Breast epithelium (tissue), 4 donors: ENCODE data around the gene VAT1L. TPM values are rescaled to one million over a fixed set of nuclear protein-coding genes. Genes with fewer than 3 reads are reported as not detected.

Source experiments
- DNase-seq, 2 donors: peaks; one replicate each; pipeline ENCODE4 v3.0.0-alpha.2; 2019; ENCODE audit warnings: low spot score in 2 of 2
- H3K27ac ChIP-seq, 2 donors: fragments of 200-600 bp; sonication (generic) in 1 of 2; one replicate each; pipeline ENCODE4 v1.5.1; 2016 to 2019; ENCODE audit warnings: mild to moderate bottlenecking in 1 of 2
- H3K27me3 ChIP-seq, 2 donors: fragments of 200-600 bp; sonication (generic) in 1 of 2; one replicate each; pipeline versions ENCODE4 v1.5.1 to v1.6.0; 2017 to 2019; ENCODE audit warnings: control low read depth in 1 of 2, mild to moderate bottlenecking in 1 of 2
- H3K36me3 ChIP-seq: fragments of 200-600 bp; one replicate; pipeline ENCODE4 v1.5.1; 2019
- H3K4me1 ChIP-seq, 2 donors: fragments of 200-600 bp; sonication (generic); one replicate each; pipeline ENCODE4 v1.5.1; 2016 to 2019; ENCODE audit warnings: control low read depth in 1 of 2
- H3K4me3 ChIP-seq, 3 donors: fragments of 200-600 bp; sonication (generic); 1 replicate in 2 of 3; 2 replicates in 1 of 3; pipeline ENCODE4 v1.5.1; 2016 to 2019; ENCODE audit warnings: mild to moderate bottlenecking in 3 of 3, moderate library complexity in 2 of 3
- H3K9me3 ChIP-seq, 2 donors: fragments of 200-600 bp; sonication (generic) in 1 of 2; one replicate each; pipeline ENCODE4 v1.5.1; 2016 to 2019; ENCODE audit warnings: control low read depth in 1 of 2
- CTCF ChIP-seq, 3 donors: fragments of 450-650 bp; IDR thresholded peaks; one replicate each; pipeline ENCODE4 v1.5.1; 2016 to 2017; ENCODE audit warnings: antibody characterized with exemption in 3 of 3, mild to moderate bottlenecking in 3 of 3, moderate library complexity in 3 of 3
- POLR2A ChIP-seq: fragments of 450-650 bp; IDR thresholded peaks from one replicate; pipeline ENCODE4 v1.6.1; 2016; ENCODE audit warnings: antibody characterized with exemption, mild to moderate bottlenecking, moderate library complexity
- POLR2AphosphoS5 ChIP-seq, 3 donors: sonication (generic); formaldehyde crosslinking; IDR thresholded peaks; one replicate each; pipeline ENCODE4 v1.6.1; 2017; ENCODE audit warnings: antibody characterized with exemption in 3 of 3
- intact Hi-C: fragments of 100-400 bp; cut with DNase I; formaldehyde crosslinking; loops from one replicate; pipeline ENCODE4 v1.15.1; 2023; ENCODE audit warnings: low total_unique reads
- total RNA-seq, 3 donors: library from RNA; depleted of rRNA; stranded (reverse); fragments of >200 nt; gene quantifications; one replicate each; pipeline ENCODE4 v1.1.0, GENCODE V29; 2016

VAT1L gene
- under 1 TPM in 2 of 3 donors, not detected in 1; 0.33 to 0.88 TPM for total RNA-seq

GRCh38 chr16:77788181-77789084 lies at the start of gene VAT1L:
VAT1L (plus strand) TSS chr16:77788564; CDS start chr16:77788683, 119 bp downstream.
- TF ChIP-seq POLR2AphosphoS5 (IDR thresholded peaks at IDR 0.05) (no peak), POLR2A (no peak), CTCF (IDR thresholded peaks at IDR 0.05) (no peak)
- Histone ChIP-seq H3K27me3 (peaks cover 0 to 57% of the 10 kb centered on the region in 2 donors), H3K9me3 (no peaks in the 10 kb centered on the region), H3K27ac (no peak within 1 kb of the TSS), H3K4me3 (peak within 1 kb of the TSS; percentile 44 to 60 (median 55)), H3K36me3 (no peaks in the 10 kb centered on the region), H3K4me1 (no peaks in the 10 kb centered on the region)
- no peak for DNase-seq
- intact Hi-C loops = no loop called here

GRCh38 chr16:77738706-77739558 lies 49.4 kb upstream of the VAT1L start:
- TF ChIP-seq POLR2AphosphoS5 (IDR thresholded peaks at IDR 0.05) (no peak), CTCF (IDR thresholded peaks at IDR 0.05) (no peak), POLR2A (no peak)
- H3K4me3 ChIP-seq = no peak overlapping the region
- intact Hi-C loops = no loop called here
- H3K27ac ChIP-seq = no peak overlapping the region
- no peak for DNase-seq
- no peaks in the 10 kb centered on the region for H3K9me3 ChIP-seq
- no peaks in the 10 kb centered on the region for H3K36me3 ChIP-seq
- no peaks in the 10 kb centered on the region for H3K27me3 ChIP-seq
- no peaks in the 10 kb centered on the region for H3K4me1 ChIP-seq

- Histone ChIP-seq H3K27me3 (no peaks in the 10 kb centered on the region), H3K27ac (no peak overlapping the region), H3K9me3 (no peaks in the 10 kb centered on the region), H3K4me3 (no peak overlapping the region), H3K4me1 (no peaks in the 10 kb centered on the region), H3K36me3 (no peaks in the 10 kb centered on the region)
- TF ChIP-seq POLR2A (no peak), CTCF (IDR thresholded peaks at IDR 0.05) (no peak), POLR2AphosphoS5 (IDR thresholded peaks at IDR 0.05) (no peak)
- DNase-seq = no peak
- intact Hi-C loops = no loop called here
Observed at GRCh38 chr16:77739559-77739892, 48.8 kb upstream of the VAT1L start.

GRCh38 chr16:77744141-77744540 lies 44.2 kb upstream of the VAT1L start:
- Histone ChIP-seq H3K27me3 (no peaks in the 10 kb centered on the region), H3K27ac (no peak overlapping the region), H3K36me3 (no peaks in the 10 kb centered on the region), H3K9me3 (no peaks in the 10 kb centered on the region), H3K4me3 (no peak overlapping the region), H3K4me1 (no peaks in the 10 kb centered on the region)
- intact Hi-C loops = no loop called here
- no peak for DNase-seq
- TF ChIP-seq POLR2AphosphoS5 (IDR thresholded peaks at IDR 0.05) = no peak
- TF ChIP-seq POLR2A = no peak
- no peak for TF ChIP-seq CTCF (IDR thresholded peaks at IDR 0.05)

- intact Hi-C loops = no loop called here
- DNase-seq = no peak
- Histone ChIP-seq H3K27ac (no peak overlapping the region), H3K27me3 (no peaks in the 10 kb centered on the region), H3K4me3 (no peak overlapping the region), H3K36me3 (no peaks in the 10 kb centered on the region), H3K4me1 (no peaks in the 10 kb centered on the region), H3K9me3 (no peaks in the 10 kb centered on the region)
- TF ChIP-seq POLR2AphosphoS5 (IDR thresholded peaks at IDR 0.05) (no peak), POLR2A (no peak), CTCF (IDR thresholded peaks at IDR 0.05) (no peak)
Observed at GRCh38 chr16:77745972-77746371, 42.4 kb upstream of the VAT1L start.
